Measurements from ENCODE around the gene TALDO1. TPM values are rescaled to one million over a fixed set of nuclear protein-coding genes. Genes with fewer than 3 reads are reported as not detected.
A peak's percentile ranks its signal among the peaks of the same experiment; 100 is the strongest.

TALDO1 gene
- total RNA-seq, 1 donor from 2014 or later, result 196 TPM

DNA sequence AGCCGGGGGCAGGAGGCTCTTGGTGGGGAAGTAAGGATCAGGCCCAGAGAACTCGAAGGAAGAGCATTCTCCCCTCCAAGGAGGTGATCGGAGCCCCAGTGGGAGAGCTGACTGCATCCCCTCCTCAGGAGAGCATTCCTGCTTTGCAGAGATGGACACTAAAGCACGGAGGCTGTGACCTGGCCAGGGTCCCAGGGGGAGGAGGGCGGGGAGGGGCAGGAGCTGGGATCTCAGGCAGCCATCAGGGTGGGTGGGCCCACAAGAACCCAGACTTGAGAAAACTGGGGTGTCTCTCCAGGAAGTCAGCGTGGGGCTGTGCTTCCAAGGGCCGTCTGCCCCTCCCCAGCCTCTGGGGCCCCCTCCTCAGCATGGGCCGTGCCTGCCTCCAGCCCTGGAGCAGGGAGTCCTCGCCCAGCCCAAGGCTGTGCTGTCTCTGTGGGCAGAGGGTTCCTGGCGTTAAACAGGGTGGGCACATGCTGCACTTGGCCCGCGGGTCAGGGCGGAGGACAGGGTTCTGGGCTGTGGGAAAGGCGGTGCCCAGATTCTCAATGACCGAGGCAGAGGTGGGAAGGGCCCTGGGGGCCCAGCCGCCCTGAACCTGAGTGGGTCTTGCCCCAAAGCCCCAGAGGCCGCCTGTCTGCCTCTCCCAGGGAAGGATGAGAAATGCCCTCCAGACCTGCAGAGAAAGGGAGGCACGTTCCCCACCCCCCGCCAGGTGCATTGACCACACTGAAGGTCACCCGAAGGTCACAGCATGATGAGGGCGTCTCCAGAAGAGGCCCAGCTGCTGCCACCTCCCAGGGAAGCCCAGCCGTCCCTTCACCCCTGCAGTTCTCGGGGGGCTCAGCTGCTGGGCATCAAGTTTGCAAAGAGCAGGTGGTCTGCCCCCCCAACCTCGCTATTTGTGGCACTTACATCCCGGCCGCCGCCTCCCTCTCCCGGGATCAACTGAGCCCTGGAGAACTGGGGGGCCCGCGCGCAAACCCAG is 42.0 kb downstream of the TALDO1 start:
- intact Hi-C loops (cut with DNase I), result no loop called here
- no peaks in the 10 kb centered on the region for H3K4me1 ChIP-seq
- no peak overlapping the region for H3K27ac ChIP-seq
- DNase-seq (no peak), ATAC-seq (no peak)
- no peaks in the 10 kb centered on the region for H3K9me3 ChIP-seq
- no peak for TF ChIP-seq CTCF (IDR thresholded peaks at IDR 0.05)
- H3K36me3 ChIP-seq, result peaks cover 7% of the 10 kb centered on the region
- H3K27me3 ChIP-seq, result no peaks in the 10 kb centered on the region
- no peak overlapping the region for H3K4me3 ChIP-seq

DNA sequence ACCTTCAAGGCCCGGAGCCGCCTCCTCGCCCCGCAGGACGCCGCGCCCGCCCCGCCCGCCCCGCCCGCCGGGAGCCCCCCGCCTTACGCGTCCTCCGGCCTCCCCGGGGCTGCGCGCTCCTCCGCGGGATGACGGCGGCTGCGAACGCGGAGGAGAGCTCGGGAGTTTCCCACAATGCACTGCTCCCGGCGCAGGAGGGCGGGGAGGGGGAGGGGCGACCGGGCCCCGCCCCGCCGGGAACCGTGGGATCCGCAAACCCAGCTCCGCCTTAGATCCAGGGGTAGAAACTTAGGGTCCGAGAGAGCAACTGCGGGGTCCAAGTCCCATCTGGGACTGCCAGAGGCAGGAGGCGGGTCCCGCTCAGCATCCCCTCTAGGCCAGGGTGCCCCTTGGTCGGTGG is 42.7 kb downstream of the TALDO1 start, which contains the start of gene CEND1:
Gene CEND1 (minus strand): TSS at position 148 of the 400 bp plus-strand sequence. CDS start 1,514 bp downstream, outside the sequence.
- ATAC-seq, result peak; percentile 9
- H3K4me3 ChIP-seq, result no peak within 1 kb of the TSS
- no peak for TF ChIP-seq CTCF (IDR thresholded peaks at IDR 0.05)
- no peak within 1 kb of the TSS for H3K27ac ChIP-seq
- H3K36me3 ChIP-seq, result peaks cover 7% of the 10 kb centered on the region
- no peaks in the 10 kb centered on the region for H3K9me3 ChIP-seq
- H3K4me1 ChIP-seq, result peaks cover under 1% of the 10 kb centered on the region
- intact Hi-C loops (cut with DNase I), result no loop called here
- DNase-seq, result no peak
- H3K27me3 ChIP-seq, result no peaks in the 10 kb centered on the region

GRCh38 chr11:790721-791564 is 43.7 kb downstream of the TALDO1 start:
- H3K27ac ChIP-seq, result no peak overlapping the region
- H3K27me3 ChIP-seq, result no peaks in the 10 kb centered on the region
- no peak for TF ChIP-seq CTCF (IDR thresholded peaks at IDR 0.05)
- no peaks in the 10 kb centered on the region for H3K9me3 ChIP-seq
- peaks cover 7% of the 10 kb centered on the region for H3K36me3 ChIP-seq
- no peak for ATAC-seq
- no peak overlapping the region for H3K4me3 ChIP-seq
- H3K4me1 ChIP-seq, result peaks cover 10% of the 10 kb centered on the region
- intact Hi-C loops (cut with DNase I), result no loop called here
- no peak for DNase-seq

GRCh38 chr11:791658-792534 is 44.6 kb downstream of the TALDO1 start:
- H3K27me3 ChIP-seq, result no peaks in the 10 kb centered on the region
- intact Hi-C loops (cut with DNase I), result no loop called here
- no peak for TF ChIP-seq CTCF (IDR thresholded peaks at IDR 0.05)
- peaks cover 7% of the 10 kb centered on the region for H3K36me3 ChIP-seq
- no peak for DNase-seq
- ATAC-seq, result no peak
- H3K9me3 ChIP-seq, result no peaks in the 10 kb centered on the region
- H3K27ac ChIP-seq, result no peak overlapping the region
- H3K4me3 ChIP-seq, result no peak overlapping the region
- H3K4me1 ChIP-seq, result peaks cover 17% of the 10 kb centered on the region

DNA sequence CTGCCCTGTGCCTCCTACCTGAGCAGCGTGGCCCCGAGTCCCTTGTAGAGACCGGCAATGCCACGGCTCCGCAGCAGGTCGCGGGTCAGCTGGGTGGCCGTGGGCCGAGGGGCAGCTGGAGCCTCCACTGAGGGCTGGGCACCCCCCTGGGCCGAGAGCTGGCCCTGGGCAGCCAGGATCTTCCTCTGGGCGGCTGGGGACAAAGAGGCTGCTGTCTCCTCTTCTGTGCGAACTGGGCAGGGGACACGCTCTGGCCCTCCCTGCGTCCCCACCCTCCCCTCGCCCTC is 45.2 kb downstream of the TALDO1 start:
- Histone ChIP-seq H3K36me3 (peaks cover 7% of the 10 kb centered on the region), H3K27ac (no peak overlapping the region), H3K4me1 (peaks cover 22% of the 10 kb centered on the region), H3K4me3 (no peak overlapping the region), H3K27me3 (no peaks in the 10 kb centered on the region), H3K9me3 (no peaks in the 10 kb centered on the region)
- intact Hi-C loops (cut with DNase I), result no loop called here
- no peak for ATAC-seq
- no peak for DNase-seq
- TF ChIP-seq CTCF (IDR thresholded peaks at IDR 0.05), result no peak
